ENCODE data around the gene OR9Q2. TPM values are rescaled to one million over a fixed set of nuclear protein-coding genes. Genes with fewer than 3 reads are reported as not detected.

OR9Q2 gene
- total RNA-seq, 2 experiments from 2014 or later: not detected

DNA sequence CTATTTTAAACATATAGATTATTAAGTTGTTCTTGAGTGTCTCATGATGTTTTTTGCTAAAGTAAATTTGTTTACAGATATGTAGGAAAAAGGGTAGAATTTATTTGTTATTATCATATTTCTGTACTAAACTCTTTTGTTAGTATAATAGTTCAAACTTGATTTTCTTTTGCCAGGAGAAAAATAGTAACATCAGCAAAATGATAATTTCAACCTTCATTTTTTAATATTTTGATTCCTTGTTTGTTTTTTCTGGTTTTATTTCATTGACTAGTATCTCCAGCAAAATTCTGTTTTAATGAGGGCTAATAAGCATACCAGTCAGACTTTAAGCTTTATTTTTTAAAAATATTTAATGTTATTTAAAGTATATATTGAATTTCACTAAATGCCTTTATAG lies 27.6 kb downstream of the OR9Q2 start:
- DNase-seq (ENCODE audit: low spot score): no peak
- POLR2A ChIA-PET: interaction anchor here (0.6 kb wide), 1 partner anchor 269 kb away, joined by 4 read pairs; no protein-coding TSS in a partner anchor
- no peaks in the 10 kb centered on the region for H3K9me3 ChIP-seq (ENCODE audit: low read length)
- no peak overlapping the region for H2AFZ ChIP-seq (ENCODE audit: low read length)
- intact Hi-C loops (cut with micrococcal nuclease; ENCODE audit: unreplicated experiment): no loop called here
- no peak overlapping the region for H3K4me3 ChIP-seq (ENCODE audit: low read depth, low read length, poor library complexity, severe bottlenecking)
- H3K27ac ChIP-seq (ENCODE audit: low read depth, low read length, poor library complexity, severe bottlenecking): no peak overlapping the region
- TF ChIP-seq CTCF (conservative IDR thresholded peaks at IDR 0.05; ENCODE audit: low read length) (no peak), EZH2phosphoT487 (IDR thresholded peaks at IDR 0.05; ENCODE audit: borderline replicate concordance, low read depth, low read length) (no peak)
- no peaks in the 10 kb centered on the region for H3K9me2 ChIP-seq (ENCODE audit: insufficient read depth, low read length)
- CTCF ChIA-PET (ENCODE audit: unreplicated experiment): no interaction called here
- no TSS peak for BruUV-seq (replicated peaks)
- no peaks in the 10 kb centered on the region for H3K36me3 ChIP-seq (ENCODE audit: insufficient read depth, low read length)
- no peak overlapping the region for H3K4me2 ChIP-seq (ENCODE audit: low read length)
- H3K79me2 ChIP-seq (ENCODE audit: insufficient read depth, low read depth, low read length): no peaks in the 10 kb centered on the region
- no peaks in the 10 kb centered on the region for H4K20me1 ChIP-seq (ENCODE audit: insufficient read depth, low read length)
- no peaks in the 10 kb centered on the region for H3K4me1 ChIP-seq (ENCODE audit: insufficient read depth, low read length, poor library complexity, severe bottlenecking)

- Histone ChIP-seq H3K9me3 (ENCODE audit: low read length) (no peaks in the 10 kb centered on the region), H3K79me2 (ENCODE audit: insufficient read depth, low read depth, low read length) (no peaks in the 10 kb centered on the region), H3K9me2 (ENCODE audit: insufficient read depth, low read length) (no peaks in the 10 kb centered on the region), H3K27ac (ENCODE audit: low read depth, low read length, poor library complexity, severe bottlenecking) (no peak overlapping the region), H4K20me1 (ENCODE audit: insufficient read depth, low read length) (no peaks in the 10 kb centered on the region), H2AFZ (ENCODE audit: low read length) (no peak overlapping the region), H3K4me3 (ENCODE audit: low read depth, low read length, poor library complexity, severe bottlenecking) (no peak overlapping the region), H3K36me3 (ENCODE audit: insufficient read depth, low read length) (no peaks in the 10 kb centered on the region), H3K4me2 (ENCODE audit: low read length) (no peak overlapping the region), H3K4me1 (ENCODE audit: insufficient read depth, low read length, poor library complexity, severe bottlenecking) (no peaks in the 10 kb centered on the region)
- TF ChIP-seq CTCF (conservative IDR thresholded peaks at IDR 0.05; ENCODE audit: low read length): no peak
- no peak for TF ChIP-seq EZH2phosphoT487 (IDR thresholded peaks at IDR 0.05; ENCODE audit: borderline replicate concordance, low read depth, low read length)
- intact Hi-C loops (cut with micrococcal nuclease; ENCODE audit: unreplicated experiment): no loop called here
- DNase-seq (ENCODE audit: low spot score): no peak
- no TSS peak for BruUV-seq (replicated peaks)
- ChIA-PET POLR2A (no interaction called here), CTCF (ENCODE audit: unreplicated experiment) (no interaction called here)
Observed at GRCh38 chr11:58222721-58223120, 33.9 kb downstream of the OR9Q2 start.

GRCh38 chr11:58227956-58228615 lies 39.2 kb downstream of the OR9Q2 start:
- no peak overlapping the region for H2AFZ ChIP-seq (ENCODE audit: low read length)
- CTCF ChIA-PET (ENCODE audit: unreplicated experiment): no interaction called here
- no peaks in the 10 kb centered on the region for H3K79me2 ChIP-seq (ENCODE audit: insufficient read depth, low read depth, low read length)
- no peaks in the 10 kb centered on the region for H3K9me3 ChIP-seq (ENCODE audit: low read length)
- H3K4me2 ChIP-seq (ENCODE audit: low read length): no peak overlapping the region
- H3K36me3 ChIP-seq (ENCODE audit: insufficient read depth, low read length): no peaks in the 10 kb centered on the region
- TF ChIP-seq CTCF (conservative IDR thresholded peaks at IDR 0.05; ENCODE audit: low read length) (no peak), EZH2phosphoT487 (IDR thresholded peaks at IDR 0.05; ENCODE audit: borderline replicate concordance, low read depth, low read length) (no peak)
- no peaks in the 10 kb centered on the region for H3K4me1 ChIP-seq (ENCODE audit: insufficient read depth, low read length, poor library complexity, severe bottlenecking)
- POLR2A ChIA-PET: no interaction called here
- no peak for DNase-seq (ENCODE audit: low spot score)
- no peaks in the 10 kb centered on the region for H3K9me2 ChIP-seq (ENCODE audit: insufficient read depth, low read length)
- no peak overlapping the region for H3K4me3 ChIP-seq (ENCODE audit: low read depth, low read length, poor library complexity, severe bottlenecking)
- no TSS peak for BruUV-seq (replicated peaks)
- H4K20me1 ChIP-seq (ENCODE audit: insufficient read depth, low read length): no peaks in the 10 kb centered on the region
- intact Hi-C loops (cut with micrococcal nuclease; ENCODE audit: unreplicated experiment): no loop called here
- H3K27ac ChIP-seq (ENCODE audit: low read depth, low read length, poor library complexity, severe bottlenecking): no peak overlapping the region

Data from OCI-LY7 (cell line).